Measurements from ENCODE around the gene ATP13A3.

DNA sequence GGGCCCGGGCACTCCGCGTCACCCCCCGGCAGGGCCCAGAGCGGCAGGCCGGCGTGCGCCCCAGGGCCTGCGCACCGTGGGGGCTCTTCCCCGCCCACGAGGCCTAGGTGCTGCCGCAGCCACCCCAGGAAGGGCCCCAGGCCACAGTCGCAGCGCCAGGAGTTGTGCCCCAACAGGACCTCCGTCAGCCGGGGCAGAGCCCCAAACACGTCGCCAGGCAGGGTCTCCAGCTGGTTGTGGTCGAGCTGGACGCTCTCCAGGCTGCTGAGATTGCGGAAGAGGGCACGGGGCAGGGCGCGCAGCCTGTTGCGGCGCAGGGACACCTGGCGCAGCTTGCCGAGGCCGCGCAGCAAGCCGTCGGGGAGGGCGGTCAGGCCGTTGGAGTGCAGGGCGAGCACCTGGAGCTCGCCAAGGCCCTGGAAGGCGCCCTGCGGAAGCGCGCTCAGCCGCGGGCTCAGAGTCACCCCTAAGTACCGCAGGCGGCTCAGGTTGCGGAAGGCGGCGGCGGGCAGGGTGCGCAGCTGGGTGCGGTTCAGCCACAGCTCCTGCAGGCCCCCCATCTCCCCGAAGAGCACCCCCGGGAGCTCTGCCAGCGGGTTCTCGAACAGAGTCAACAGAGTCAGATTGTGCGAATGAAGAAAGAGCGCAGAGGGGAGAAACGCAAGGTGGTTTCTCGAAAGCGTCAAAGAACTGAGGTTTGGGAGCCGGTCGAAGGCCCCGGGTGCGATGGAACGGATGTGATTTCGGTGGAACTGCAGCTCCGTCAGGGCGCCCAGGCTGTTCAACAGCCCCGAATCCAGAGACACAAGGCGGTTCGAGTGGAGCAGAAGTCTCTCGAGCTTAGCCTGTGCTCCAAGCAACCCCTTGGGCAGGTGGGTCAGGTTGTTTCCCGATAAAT is 89.7 kb downstream of the ATP13A3 start:
- TF ChIP-seq, protein P1, sequence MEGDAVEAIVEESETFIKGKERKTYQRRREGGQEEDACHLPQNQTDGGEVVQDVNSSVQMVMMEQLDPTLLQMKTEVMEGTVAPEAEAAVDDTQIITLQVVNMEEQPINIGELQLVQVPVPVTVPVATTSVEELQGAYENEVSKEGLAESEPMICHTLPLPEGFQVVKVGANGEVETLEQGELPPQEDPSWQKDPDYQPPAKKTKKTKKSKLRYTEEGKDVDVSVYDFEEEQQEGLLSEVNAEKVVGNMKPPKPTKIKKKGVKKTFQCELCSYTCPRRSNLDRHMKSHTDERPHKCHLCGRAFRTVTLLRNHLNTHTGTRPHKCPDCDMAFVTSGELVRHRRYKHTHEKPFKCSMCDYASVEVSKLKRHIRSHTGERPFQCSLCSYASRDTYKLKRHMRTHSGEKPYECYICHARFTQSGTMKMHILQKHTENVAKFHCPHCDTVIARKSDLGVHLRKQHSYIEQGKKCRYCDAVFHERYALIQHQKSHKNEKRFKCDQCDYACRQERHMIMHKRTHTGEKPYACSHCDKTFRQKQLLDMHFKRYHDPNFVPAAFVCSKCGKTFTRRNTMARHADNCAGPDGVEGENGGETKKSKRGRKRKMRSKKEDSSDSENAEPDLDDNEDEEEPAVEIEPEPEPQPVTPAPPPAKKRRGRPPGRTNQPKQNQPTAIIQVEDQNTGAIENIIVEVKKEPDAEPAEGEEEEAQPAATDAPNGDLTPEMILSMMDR (IDR thresholded peaks at IDR 0.05): no peak
- TF ChIP-seq EZH2 (IDR thresholded peaks at IDR 0.05; ENCODE audit: borderline replicate concordance, insufficient read depth, low read depth, low read length, poor library complexity, severe bottlenecking): no peak

Measured in B cell (primary cell).